ENCODE data around the gene ERBB4.

DNA sequence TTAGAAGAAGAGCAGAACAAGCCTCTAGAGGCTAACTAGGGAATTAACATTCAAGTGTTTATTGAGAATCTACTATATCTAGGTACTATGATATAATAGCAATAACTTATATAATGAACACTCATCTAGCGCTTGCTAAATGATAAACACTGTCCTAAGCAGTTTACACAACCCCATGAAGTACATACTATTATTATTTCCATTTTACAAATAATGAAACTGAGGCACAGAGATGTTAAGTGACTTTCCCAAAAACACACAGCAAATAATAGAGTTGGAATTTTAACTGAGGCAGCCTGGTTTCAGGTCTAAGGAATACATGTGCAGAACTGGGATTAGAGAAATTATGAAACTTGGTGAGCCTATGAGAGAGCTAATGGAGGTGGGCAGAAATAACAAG, 1088.8 kb downstream of the ERBB4 start:
- TF ChIP-seq, protein P1, sequence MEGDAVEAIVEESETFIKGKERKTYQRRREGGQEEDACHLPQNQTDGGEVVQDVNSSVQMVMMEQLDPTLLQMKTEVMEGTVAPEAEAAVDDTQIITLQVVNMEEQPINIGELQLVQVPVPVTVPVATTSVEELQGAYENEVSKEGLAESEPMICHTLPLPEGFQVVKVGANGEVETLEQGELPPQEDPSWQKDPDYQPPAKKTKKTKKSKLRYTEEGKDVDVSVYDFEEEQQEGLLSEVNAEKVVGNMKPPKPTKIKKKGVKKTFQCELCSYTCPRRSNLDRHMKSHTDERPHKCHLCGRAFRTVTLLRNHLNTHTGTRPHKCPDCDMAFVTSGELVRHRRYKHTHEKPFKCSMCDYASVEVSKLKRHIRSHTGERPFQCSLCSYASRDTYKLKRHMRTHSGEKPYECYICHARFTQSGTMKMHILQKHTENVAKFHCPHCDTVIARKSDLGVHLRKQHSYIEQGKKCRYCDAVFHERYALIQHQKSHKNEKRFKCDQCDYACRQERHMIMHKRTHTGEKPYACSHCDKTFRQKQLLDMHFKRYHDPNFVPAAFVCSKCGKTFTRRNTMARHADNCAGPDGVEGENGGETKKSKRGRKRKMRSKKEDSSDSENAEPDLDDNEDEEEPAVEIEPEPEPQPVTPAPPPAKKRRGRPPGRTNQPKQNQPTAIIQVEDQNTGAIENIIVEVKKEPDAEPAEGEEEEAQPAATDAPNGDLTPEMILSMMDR (IDR thresholded peaks at IDR 0.05; ENCODE audit: insufficient read depth, low read depth, low read length): no peak
- TF ChIP-seq EZH2 (IDR thresholded peaks at IDR 0.05; ENCODE audit: insufficient read depth, low read length): no peak

Data from astrocyte (in vitro differentiated cells and primary cell).